HFF-Myc (cell line): ENCODE data around the gene HSPBAP1.

Experiments used
- DNase-seq: peaks from one replicate; pipeline ENCODE4 v3.0.0-alpha.2; 2011; ENCODE audit warnings: low read depth; ENCODE audit errors: extremely low read depth
- H3K4me3 ChIP-seq: replicated peaks from 2 replicates; pipeline ENCODE4 v1.5.1; 2011; ENCODE audit warnings: low read depth, mild to moderate bottlenecking, control low read depth, low read length
- TF ChIP-seq, protein P1 (sequence below): IDR thresholded peaks from 2 replicates; pipeline ENCODE4 v1.5.1; 2012; ENCODE audit warnings: mild to moderate bottlenecking, low read depth, low read length, control low read depth; ENCODE audit errors: missing control alignments

HSPBAP1 gene

DNA sequence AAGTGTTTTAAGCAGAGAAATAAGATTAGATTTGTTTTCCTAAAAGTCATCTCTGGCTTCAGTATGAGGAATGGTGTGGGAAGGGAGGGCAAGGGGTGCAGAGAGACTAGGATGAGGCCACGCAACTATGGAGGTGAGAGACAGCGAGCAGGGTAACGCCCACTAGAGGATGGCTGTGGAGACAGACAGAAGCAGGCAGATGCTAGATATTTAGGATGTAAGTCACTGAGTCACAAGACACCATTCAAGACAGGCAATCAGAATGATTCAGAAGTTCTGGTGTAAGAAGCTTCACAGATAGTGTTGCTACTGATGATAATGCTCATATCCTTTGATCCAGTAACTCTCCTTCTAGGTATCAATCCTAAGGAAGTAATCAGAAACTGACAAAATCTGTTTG, 19.1 kb downstream of the HSPBAP1 start:
- TF ChIP-seq, protein P1, sequence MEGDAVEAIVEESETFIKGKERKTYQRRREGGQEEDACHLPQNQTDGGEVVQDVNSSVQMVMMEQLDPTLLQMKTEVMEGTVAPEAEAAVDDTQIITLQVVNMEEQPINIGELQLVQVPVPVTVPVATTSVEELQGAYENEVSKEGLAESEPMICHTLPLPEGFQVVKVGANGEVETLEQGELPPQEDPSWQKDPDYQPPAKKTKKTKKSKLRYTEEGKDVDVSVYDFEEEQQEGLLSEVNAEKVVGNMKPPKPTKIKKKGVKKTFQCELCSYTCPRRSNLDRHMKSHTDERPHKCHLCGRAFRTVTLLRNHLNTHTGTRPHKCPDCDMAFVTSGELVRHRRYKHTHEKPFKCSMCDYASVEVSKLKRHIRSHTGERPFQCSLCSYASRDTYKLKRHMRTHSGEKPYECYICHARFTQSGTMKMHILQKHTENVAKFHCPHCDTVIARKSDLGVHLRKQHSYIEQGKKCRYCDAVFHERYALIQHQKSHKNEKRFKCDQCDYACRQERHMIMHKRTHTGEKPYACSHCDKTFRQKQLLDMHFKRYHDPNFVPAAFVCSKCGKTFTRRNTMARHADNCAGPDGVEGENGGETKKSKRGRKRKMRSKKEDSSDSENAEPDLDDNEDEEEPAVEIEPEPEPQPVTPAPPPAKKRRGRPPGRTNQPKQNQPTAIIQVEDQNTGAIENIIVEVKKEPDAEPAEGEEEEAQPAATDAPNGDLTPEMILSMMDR = no peak
- DNase-seq = no peak
- no peak overlapping the region for H3K4me3 ChIP-seq

DNA sequence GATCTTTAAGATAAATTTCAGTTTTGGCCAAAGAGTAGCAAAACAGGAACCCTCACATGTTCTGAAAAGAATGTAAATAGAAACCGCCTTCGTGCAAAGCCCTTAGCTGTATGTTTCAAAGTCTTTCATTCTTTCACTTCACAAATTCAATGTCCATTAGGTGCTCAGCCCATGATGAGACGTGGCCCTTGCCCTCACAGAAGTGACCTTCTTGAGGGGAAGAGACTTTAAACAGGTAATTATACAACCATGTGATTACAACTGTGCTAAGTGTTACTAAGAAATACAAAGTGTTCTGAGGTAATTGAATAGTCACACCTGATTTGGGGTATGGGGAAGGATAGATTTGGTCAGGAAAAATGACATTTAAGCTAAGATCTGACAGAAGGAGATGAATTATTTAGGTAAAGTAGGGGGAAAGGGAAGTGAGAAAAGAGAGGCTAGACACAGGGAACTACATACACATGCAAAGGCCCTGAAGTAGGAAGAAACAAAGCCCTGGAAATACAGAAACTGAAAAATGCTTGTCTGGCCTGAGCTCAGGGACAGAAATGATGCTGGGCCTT, 19.6 kb downstream of the HSPBAP1 start:
- DNase-seq = no peak
- H3K4me3 ChIP-seq = no peak overlapping the region
- TF ChIP-seq, protein P1 = no peak

DNA sequence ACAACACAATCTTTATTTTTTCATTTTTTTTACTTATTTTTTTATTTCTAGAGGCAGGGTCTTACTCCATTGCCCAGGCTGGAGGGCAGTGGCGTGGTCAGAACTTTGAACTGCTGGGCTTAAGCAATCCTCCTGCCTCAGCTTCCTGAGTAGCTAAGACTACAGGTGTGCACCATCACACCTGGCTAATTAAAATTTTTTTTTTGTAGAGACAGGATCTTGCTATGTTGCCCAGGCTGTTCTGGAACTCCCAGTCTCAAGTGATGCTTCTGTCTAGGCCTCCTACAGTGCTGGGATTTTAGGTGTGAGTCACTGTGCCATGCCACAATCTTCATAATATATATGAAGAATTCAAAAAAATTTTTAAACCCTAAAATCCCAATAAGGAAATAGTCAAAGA, 20.8 kb downstream of the HSPBAP1 start:
- TF ChIP-seq, protein P1 = no peak
- no peak for DNase-seq
- no peak overlapping the region for H3K4me3 ChIP-seq

DNA sequence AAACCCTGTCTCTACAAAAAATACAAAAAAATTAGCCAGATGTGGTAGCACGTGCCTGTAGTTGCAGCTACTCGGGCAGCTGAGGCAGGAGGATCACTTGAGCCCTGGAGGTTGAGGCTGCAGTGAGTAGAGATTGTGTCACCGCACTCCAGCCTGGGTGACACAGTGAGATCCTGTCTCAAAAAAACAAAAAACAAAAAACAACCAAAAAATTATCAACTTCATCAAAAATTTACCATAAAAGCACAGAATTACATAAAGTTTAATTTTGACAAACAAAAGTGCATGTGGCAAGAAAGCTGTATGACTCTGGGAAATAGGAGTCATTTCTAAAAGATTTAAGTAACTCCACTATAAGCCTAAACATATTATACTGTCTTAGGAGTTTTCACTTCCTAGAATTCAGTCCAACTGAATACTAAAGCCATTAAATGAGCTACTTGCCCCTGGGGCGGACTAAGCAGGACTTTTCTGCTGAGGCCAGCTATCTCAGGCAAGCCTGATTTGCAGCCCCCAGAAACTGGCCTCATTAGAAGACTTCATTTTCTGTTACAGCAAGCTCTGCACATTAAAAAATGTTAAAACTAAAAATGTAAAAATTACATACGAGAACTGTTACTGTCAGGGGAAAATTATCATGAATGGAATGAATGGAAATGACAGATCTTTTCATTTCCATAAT, 23.0 kb downstream of the HSPBAP1 start:
- no peak overlapping the region for H3K4me3 ChIP-seq
- DNase-seq = no peak
- TF ChIP-seq, protein P1 = no peak

DNA sequence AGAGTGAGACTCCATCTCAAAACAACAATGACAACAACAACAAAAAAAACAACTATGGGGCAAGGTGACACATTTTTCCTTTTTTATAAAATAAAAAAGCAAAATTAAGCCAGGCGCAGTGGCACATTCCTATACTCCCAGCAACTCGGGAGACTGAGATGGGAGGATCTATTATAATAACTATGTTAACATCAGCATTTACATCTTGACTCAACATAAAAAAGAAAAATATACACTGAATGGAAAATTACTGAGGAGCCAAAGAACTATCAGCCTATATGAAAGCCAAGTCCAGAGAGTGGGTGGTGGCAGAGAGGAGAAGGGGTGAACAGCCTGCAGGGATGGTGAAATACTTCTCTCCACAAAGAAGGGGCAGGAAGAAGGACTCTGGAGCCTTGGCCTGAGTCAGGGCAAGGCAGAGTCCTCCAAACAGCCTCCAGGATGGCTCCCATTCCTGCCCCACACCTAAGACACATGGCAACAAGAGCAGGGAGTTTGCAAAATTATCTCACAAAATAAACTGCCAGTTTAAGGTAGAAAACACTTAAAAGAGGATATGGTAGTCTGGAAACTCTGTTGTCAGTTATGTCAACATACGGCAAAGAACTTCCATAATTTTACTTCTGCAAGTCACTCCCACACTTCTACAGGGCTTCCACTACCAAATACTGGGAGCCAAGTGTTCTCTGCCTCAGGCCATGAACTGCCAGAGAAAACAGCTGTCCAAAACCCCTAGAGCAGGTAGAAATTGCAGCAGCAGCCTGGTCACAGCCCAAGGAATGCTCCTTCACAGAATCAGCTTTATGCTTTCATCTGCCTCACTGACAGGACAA, 25.9 kb downstream of the HSPBAP1 start:
- no peak for DNase-seq
- H3K4me3 ChIP-seq = no peak overlapping the region
- TF ChIP-seq, protein P1 = no peak

DNA sequence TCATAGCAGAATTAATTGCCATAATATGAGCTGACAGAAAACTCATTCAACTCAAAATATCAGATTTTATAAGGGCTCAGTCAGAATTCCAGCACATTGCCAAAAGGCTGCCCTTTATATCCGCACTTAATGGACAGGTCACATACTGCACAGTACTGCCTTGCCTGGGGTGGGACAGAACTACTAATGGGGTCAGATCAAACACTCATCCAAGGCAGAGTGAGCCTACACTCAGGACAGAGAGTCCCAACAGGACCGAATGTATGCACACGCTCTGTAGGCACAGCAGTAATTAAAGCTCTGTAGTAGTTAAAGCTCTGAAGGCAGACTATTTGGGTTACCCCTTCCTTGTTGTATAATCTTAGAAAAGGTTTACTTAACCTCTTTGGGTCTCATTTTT, 27.2 kb downstream of the HSPBAP1 start:
- H3K4me3 ChIP-seq = no peak overlapping the region
- no peak for DNase-seq
- TF ChIP-seq, protein P1 = no peak
